IMR-90 (cell line): ENCODE data around the gene SCAF11. TPM values are rescaled to one million over a fixed set of nuclear protein-coding genes. Genes with fewer than 3 reads are reported as not detected.

Experiments used
- ATAC-seq: fragments of 200-7000 bp; cut with Tn5 transposase; 2 replicates; pipeline ENCODE4 v1.9.1; 2020; ENCODE audit warnings: low read depth, mild to moderate bottlenecking, moderate library complexity
- BruUV-seq: library from RNA; stranded (reverse); fragments of 400-500 nt; replicated peaks from 2 replicates; lab custom pipeline; 2021; lab: Mats Ljungman, UMichigan
- CTCF ChIA-PET: fragments of 300-600 bp; formaldehyde crosslinking; extraction: SDS; loops from one replicate; lab custom pipeline; 2021; ENCODE audit warnings: antibody characterized with exemption; lab: Yijun Ruan, JAX
- POLR2A ChIA-PET: fragments of 300-600 bp; sonication (Branson Sonifier 250); formaldehyde crosslinking; loops from one replicate; lab custom pipeline; 2022; ENCODE audit warnings: antibody characterized with exemption; ENCODE audit not compliant: unreplicated experiment; lab: Charles Lee
- DNase-seq: peaks from one replicate; pipeline ENCODE4 v3.0.0; 2013
- H2AFZ ChIP-seq: replicated peaks from 2 replicates; pipeline ENCODE3; 2013; ENCODE audit warnings: low read length, mild to moderate bottlenecking; ENCODE audit not compliant: poor library complexity
- H2AK5ac ChIP-seq: 2 replicates; pipeline ENCODE4 v1.6.1; 2013; ENCODE audit warnings: low read depth, low read length, inconsistent platforms
- H2AK9ac ChIP-seq: replicated peaks from 2 replicates; pipeline ENCODE3; 2013; ENCODE audit warnings: mild to moderate bottlenecking, low read depth, low read length, moderate library complexity; ENCODE audit not compliant: poor library complexity
- H2BK120ac ChIP-seq: 2 replicates; pipeline ENCODE4 v1.6.1; 2013; ENCODE audit warnings: low read depth, low read length, inconsistent platforms
- H2BK15ac ChIP-seq: 3 replicates; pipeline ENCODE4 v1.6.1; 2013; ENCODE audit warnings: low read depth, low read length, inconsistent platforms
- H2BK20ac ChIP-seq: 2 replicates; pipeline ENCODE4 v1.6.1; 2013; ENCODE audit warnings: low read depth, mild to moderate bottlenecking, inconsistent platforms, low read length, moderate library complexity
- H2BK5ac ChIP-seq: 2 replicates; pipeline ENCODE4 v1.6.1; 2013; ENCODE audit warnings: mild to moderate bottlenecking, low read depth, low read length, inconsistent platforms; ENCODE audit not compliant: poor library complexity, severe bottlenecking
- H3K14ac ChIP-seq: replicated peaks from 2 replicates; pipeline ENCODE4 v1.6.1; 2013; ENCODE audit warnings: low read depth, low read length, inconsistent platforms
- H3K18ac ChIP-seq: 2 replicates; pipeline ENCODE4 v1.6.1; 2013; ENCODE audit warnings: low read depth, low read length, control low read depth
- H3K23ac ChIP-seq: 2 replicates; pipeline ENCODE4 v1.6.1; 2013; ENCODE audit warnings: low read depth, low read length, inconsistent platforms
- H3K27ac ChIP-seq: 2 replicates; pipeline ENCODE4 v1.5.1; 2013; ENCODE audit warnings: mild to moderate bottlenecking, control low read depth, low read length; ENCODE audit not compliant: insufficient read depth
- H3K27me3 ChIP-seq: 2 replicates; pipeline ENCODE4 v1.6.1; 2013; ENCODE audit warnings: low read length; ENCODE audit not compliant: control insufficient read depth, insufficient read depth
- H3K36me3 ChIP-seq: 2 replicates; pipeline ENCODE4 v1.6.1; 2013; ENCODE audit warnings: low read length, mixed read lengths; ENCODE audit not compliant: control insufficient read depth, insufficient read depth
- H3K4ac ChIP-seq: 2 replicates; pipeline ENCODE4 v1.6.1; 2013; ENCODE audit warnings: low read depth, low read length, inconsistent platforms
- H3K4me1 ChIP-seq: 2 replicates; pipeline ENCODE4 v1.6.1; 2013; ENCODE audit warnings: low read length, mixed read lengths; ENCODE audit not compliant: control insufficient read depth, insufficient read depth
- H3K4me2 ChIP-seq: 2 replicates; pipeline ENCODE4 v1.6.1; 2013; ENCODE audit warnings: low read depth, mild to moderate bottlenecking, control low read depth, low read length, moderate library complexity
- H3K4me3 ChIP-seq: 2 replicates; pipeline ENCODE4 v1.5.1; 2013; ENCODE audit warnings: low read depth, mild to moderate bottlenecking, control low read depth, low read length, moderate library complexity; ENCODE audit not compliant: insufficient read depth
- H3K56ac ChIP-seq: 2 replicates; pipeline ENCODE4 v1.6.1; 2013; ENCODE audit warnings: low read length, inconsistent platforms; ENCODE audit not compliant: insufficient read depth; ENCODE audit errors: extremely low read depth
- H3K79me1 ChIP-seq, 2 experiments: 2 replicates each; pipeline ENCODE4 v1.6.1; 2013; ENCODE audit warnings: low read length in 2 of 2, inconsistent platforms in 1 of 2, low read depth in 1 of 2
- H3K9ac ChIP-seq: 2 replicates; pipeline ENCODE4 v1.6.1; 2013; ENCODE audit warnings: low read depth, low read length, control low read depth
- H3K9me1 ChIP-seq: 2 replicates; pipeline ENCODE4 v1.6.1; 2013; ENCODE audit warnings: low read length, inconsistent platforms; ENCODE audit not compliant: insufficient read depth
- H3K9me3 ChIP-seq: 2 replicates; pipeline ENCODE4 v1.6.1; 2013; ENCODE audit warnings: low read length; ENCODE audit not compliant: control insufficient read depth, insufficient read depth
- H4K20me1 ChIP-seq: 2 replicates; pipeline ENCODE4 v1.6.1; 2013; ENCODE audit warnings: low read length, inconsistent platforms; ENCODE audit not compliant: insufficient read depth
- H4K5ac ChIP-seq: 2 replicates; pipeline ENCODE4 v1.6.1; 2013; ENCODE audit warnings: mild to moderate bottlenecking, low read depth, low read length, control low read depth
- H4K8ac ChIP-seq, 2 experiments: 2 replicates each; pipeline ENCODE4 v1.6.1; 2013; ENCODE audit warnings: low read depth in 2 of 2, low read length in 2 of 2, control low read depth in 1 of 2, inconsistent platforms in 1 of 2
- H4K91ac ChIP-seq: 2 replicates; pipeline ENCODE4 v1.6.1; 2013; ENCODE audit warnings: low read depth, low read length, inconsistent platforms; ENCODE audit not compliant: insufficient read depth
- BHLHE40 ChIP-seq: fragments of 150-350 bp; IDR thresholded peaks from 2 replicates; pipeline ENCODE4 v1.6.1; 2016; ENCODE audit warnings: mild to moderate bottlenecking, low read depth, low read length
- CTCF ChIP-seq: conservative IDR thresholded peaks from 2 replicates; pipeline ENCODE4 v1.5.1; 2012; ENCODE audit warnings: mild to moderate bottlenecking, low read depth, low read length, improper control_type of control experiment
- MAZ ChIP-seq: IDR thresholded peaks from 2 replicates; pipeline ENCODE4 v1.6.1; 2012; ENCODE audit warnings: low read depth, mild to moderate bottlenecking, low read length, improper control_type of control experiment, moderate library complexity, borderline replicate concordance
- MXI1 ChIP-seq: IDR thresholded peaks from 2 replicates; pipeline ENCODE4 v1.6.1; 2012; ENCODE audit warnings: low read depth, mild to moderate bottlenecking, low read length, moderate library complexity, borderline replicate concordance
- RAD21 ChIP-seq: IDR thresholded peaks from 2 replicates; pipeline ENCODE4 v1.6.1; 2012; ENCODE audit warnings: low read length, improper control_type of control experiment
- RCOR1 ChIP-seq: IDR thresholded peaks from 2 replicates; pipeline ENCODE4 v1.6.1; 2012; ENCODE audit warnings: mild to moderate bottlenecking, low read length, improper control_type of control experiment; ENCODE audit not compliant: insufficient replicate concordance
- RFX5 ChIP-seq: IDR thresholded peaks from 2 replicates; pipeline ENCODE4 v1.8.0; 2012; ENCODE audit warnings: low read depth, mild to moderate bottlenecking, low read length, moderate library complexity
- USF2 ChIP-seq: fragments of 150-350 bp; IDR thresholded peaks from 2 replicates; pipeline ENCODE4 v1.6.1; 2017; ENCODE audit warnings: mild to moderate bottlenecking, antibody characterized with exemption, low read length, low read depth
- WGBS, 2 experiments: methylation state at CpG; one replicate each; pipeline versions ENCODE4 v1.1.5 to v1.1.7; 2013; ENCODE audit warnings: missing lambda C conversion rate in 2 of 2; ENCODE audit not compliant: insufficient read length in 1 of 2; ENCODE audit errors: extremely low coverage in 2 of 2; 5-methylcytosine and 5-hydroxymethylcytosine counted together
- dilution Hi-C: fragments of 300-500 bp; cut with HindIII; formaldehyde crosslinking; loops from one replicate; pipeline ENCODE4 v1.14.3; 2018; ENCODE audit warnings: low sequenced_read_pairs; ENCODE audit not compliant: unreplicated experiment
- in situ Hi-C: fragments of 300-500 bp; cut with MboI; formaldehyde crosslinking; loops from 3 replicates; pipeline ENCODE4 v1.14.3; 2019; ENCODE audit warnings: low sequenced_read_pairs, inconsistent platforms, mixed read lengths
- intact Hi-C: fragments of 100-400 bp; cut with micrococcal nuclease; formaldehyde crosslinking; loops from 2 replicates; pipeline ENCODE4 v1.10.0; 2022
- polyA plus RNA-seq, 3 experiments: library from polyadenylated mRNA; depleted of rRNA; stranded (reverse); fragments of >200 nt; gene quantifications; 2 replicates each; pipeline ENCODE4 v1.2.3, GENCODE V29; 2012; ENCODE audit warnings: low replicate concordance in 1 of 3
- total RNA-seq: library from RNA; depleted of rRNA; stranded (reverse); fragments of >200 nt; gene quantifications from 2 replicates; pipeline ENCODE4 v1.2.3, GENCODE V29; 2012

The SCAF11 gene
- total and polyA plus RNA-seq, 2 of the 4 experiments (the other 2 are of a cell fraction), result 33.9 to 70.4 TPM

GRCh38 chr12:45879363-45879895 is 110.9 kb downstream of the SCAF11 start:
- no peak overlapping the region for H3K56ac ChIP-seq
- CTCF ChIA-PET, result no interaction called here
- peak overlapping the region; percentile 16; the same call in 1 of the 2 replicates for H3K27ac ChIP-seq
- peak overlapping the region; percentile 41; the same call in 1 of the 2 replicates for H4K91ac ChIP-seq
- POLR2A ChIA-PET, result no interaction called here
- H2AK5ac ChIP-seq, result no peak overlapping the region
- no CpG with 5 or more reads among the region's 2 CpGs for WGBS, 2 experiments
- no peak overlapping the region for H3K18ac ChIP-seq
- DNase-seq (no peak), ATAC-seq (no peak)
- H3K27me3 ChIP-seq, result no peaks in the 10 kb centered on the region
- H3K9me1 ChIP-seq, result peaks cover 9% of the 10 kb centered on the region
- TF ChIP-seq BHLHE40 (no peak), CTCF (no peak), RFX5 (no peak), USF2 (no peak), MAZ (no peak), MXI1 (no peak), RCOR1 (no peak), RAD21 (no peak)
- H2BK120ac ChIP-seq, result peak overlapping the region; percentile 27; the same call in 1 of the 2 replicates
- H2AFZ ChIP-seq, result no peak overlapping the region
- no peak overlapping the region for H3K4me3 ChIP-seq
- no peaks in the 10 kb centered on the region for H4K20me1 ChIP-seq
- no peak overlapping the region for H2AK9ac ChIP-seq
- dilution Hi-C loops (no loop called here), in situ Hi-C loops (no loop called here), intact Hi-C loops (no loop called here)
- peaks cover 9% of the 10 kb centered on the region; the same call in 1 of the 2 replicates for H3K36me3 ChIP-seq
- no peak overlapping the region for H3K9ac ChIP-seq
- H2BK20ac ChIP-seq, result no peak overlapping the region
- no peak overlapping the region for H4K5ac ChIP-seq
- peak overlapping the region; percentile 34; the same call in 1 of the 2 replicates for H3K23ac ChIP-seq
- H3K9me3 ChIP-seq, result peaks cover 3% of the 10 kb centered on the region; the same call in 1 of the 2 replicates
- peak overlapping the region in 1 of 2 experiments; percentile 40; a peak in 1 of 4 replicates for H4K8ac ChIP-seq
- 0 out of 2 replicates have a peak overlapping the region, but pooled peaks have one; percentile 12 for H3K14ac ChIP-seq
- H3K79me1 ChIP-seq, result peaks cover 14 to 18% of the 10 kb centered on the region in 2 experiments; a peak in 3 of 4 replicates
- H3K4me2 ChIP-seq, result peak overlapping the region; percentile 4; the same call in 1 of the 2 replicates
- H2BK5ac ChIP-seq, result no peak overlapping the region
- H2BK15ac ChIP-seq, result no peak overlapping the region
- no TSS peak for BruUV-seq
- peaks cover 4% of the 10 kb centered on the region; the same call in 1 of the 2 replicates for H3K4me1 ChIP-seq
- peak overlapping the region; percentile 7; the same call in 1 of the 2 replicates for H3K4ac ChIP-seq
